ENCODE measurements around the gene RPL18A.

- TF ChIP-seq CTCF (IDR thresholded peaks at IDR 0.05) (no peak), POLR2A (IDR thresholded peaks at IDR 0.05) (no peak), EP300 (IDR thresholded peaks at IDR 0.05) (no peak)
Measured at GRCh38 chr19:17902701-17903100, 43.0 kb downstream of the RPL18A start.
